ENCODE measurements around the gene RAB36.

RAB36 gene

DNA sequence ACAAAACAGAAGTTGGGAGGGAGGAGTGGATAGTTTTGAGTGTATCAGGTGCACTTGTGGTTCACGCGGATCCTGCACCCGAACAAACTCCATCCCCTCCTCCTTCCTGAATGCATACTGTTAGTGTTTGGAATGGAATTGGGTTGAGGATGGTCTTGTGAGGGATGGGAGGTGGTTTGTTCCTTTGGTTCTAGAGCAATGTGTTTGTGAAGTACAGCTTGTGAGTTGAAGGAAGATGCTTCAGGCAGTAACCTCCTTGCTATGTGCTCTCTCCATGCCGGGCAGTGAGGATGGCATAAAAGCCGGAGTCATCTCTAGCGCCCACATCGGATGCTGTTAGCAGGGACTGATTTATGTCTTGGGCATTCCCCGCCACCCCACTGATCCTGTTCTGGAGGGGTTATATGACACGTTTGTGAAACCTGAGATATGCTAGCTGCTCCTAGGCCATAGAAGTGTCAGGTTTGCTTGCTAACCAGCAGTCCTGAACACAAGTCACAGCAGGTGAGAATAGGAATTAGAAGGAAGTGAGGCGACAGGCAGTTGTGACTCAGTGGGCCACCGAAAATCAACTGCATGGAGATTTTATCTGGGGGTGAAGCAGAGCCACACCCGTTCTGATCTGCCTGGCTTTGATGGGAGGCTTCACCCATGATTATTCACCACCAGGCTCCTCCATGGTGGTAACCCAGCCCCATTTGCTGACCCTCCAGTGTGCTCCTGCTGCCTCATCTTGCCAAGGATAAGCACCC, 37.2 kb downstream of the RAB36 start:
- peak; percentile 49 to 51 for DNase-seq (ENCODE audit: low read depth in 2 of 2)

GRCh38 chr22:23183061-23183698, 37.9 kb downstream of the RAB36 start:
- no peak for DNase-seq (ENCODE audit: low read depth in 2 of 2)

- DNase-seq (ENCODE audit: low read depth in 2 of 2), result no peak
Observed at GRCh38 chr22:23184100-23184763, 39.0 kb downstream of the RAB36 start.

GRCh38 chr22:23184764-23185113, 39.5 kb downstream of the RAB36 start:
- no peak for DNase-seq (ENCODE audit: low read depth in 2 of 2)

DNA sequence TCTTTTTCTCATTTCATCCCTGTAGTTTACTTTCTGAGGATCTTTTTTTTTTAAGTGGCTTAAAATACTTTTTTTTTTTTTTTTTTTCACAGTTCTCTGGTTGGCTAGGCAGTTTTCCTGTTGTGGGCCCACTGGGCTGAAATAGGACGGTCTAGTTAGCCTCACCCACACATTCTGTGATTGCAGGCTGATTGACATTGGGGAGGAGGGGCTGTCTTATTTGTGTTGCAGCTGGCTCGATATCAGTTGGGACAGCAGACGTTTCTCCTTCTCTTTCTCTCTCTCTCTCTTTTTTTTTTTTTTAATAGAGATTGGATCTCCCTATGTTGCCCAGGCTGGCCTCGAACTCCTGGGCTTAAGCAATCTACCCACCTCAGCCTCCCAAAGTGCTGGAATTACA, 41.9 kb downstream of the RAB36 start:
- DNase-seq (ENCODE audit: low read depth in 2 of 2), result no peak

GRCh38 chr22:23187871-23188700, 42.8 kb downstream of the RAB36 start:
- DNase-seq (ENCODE audit: low read depth in 2 of 2), result no peak

GRCh38 chr22:23190526-23190925, 45.2 kb downstream of the RAB36 start:
- no peak for DNase-seq (ENCODE audit: low read depth in 2 of 2)

GRCh38 chr22:23192133-23192532, 46.9 kb downstream of the RAB36 start:
- DNase-seq (ENCODE audit: low read depth in 2 of 2), result no peak

DNA sequence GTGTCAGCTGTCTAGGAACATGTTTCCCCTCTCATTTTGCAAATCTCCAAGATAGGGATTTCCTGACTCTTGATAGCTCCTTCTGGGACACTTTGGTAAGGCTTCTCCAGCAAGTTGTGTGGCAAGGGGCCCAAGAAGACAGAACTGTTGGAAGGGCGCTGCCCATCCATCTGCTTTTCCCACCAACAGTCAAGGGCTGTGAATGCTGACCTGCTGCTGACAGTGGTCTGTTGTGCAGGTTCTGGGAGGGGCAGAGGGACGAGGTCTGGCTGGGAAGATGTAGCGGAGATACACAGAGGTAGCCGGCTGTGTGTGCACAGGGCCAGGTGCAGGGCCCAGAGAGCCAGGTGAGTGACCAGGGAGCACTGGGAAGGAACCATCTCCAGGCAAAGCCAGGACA, 47.3 kb downstream of the RAB36 start:
- DNase-seq (ENCODE audit: low read depth in 2 of 2), result no peak

DNA sequence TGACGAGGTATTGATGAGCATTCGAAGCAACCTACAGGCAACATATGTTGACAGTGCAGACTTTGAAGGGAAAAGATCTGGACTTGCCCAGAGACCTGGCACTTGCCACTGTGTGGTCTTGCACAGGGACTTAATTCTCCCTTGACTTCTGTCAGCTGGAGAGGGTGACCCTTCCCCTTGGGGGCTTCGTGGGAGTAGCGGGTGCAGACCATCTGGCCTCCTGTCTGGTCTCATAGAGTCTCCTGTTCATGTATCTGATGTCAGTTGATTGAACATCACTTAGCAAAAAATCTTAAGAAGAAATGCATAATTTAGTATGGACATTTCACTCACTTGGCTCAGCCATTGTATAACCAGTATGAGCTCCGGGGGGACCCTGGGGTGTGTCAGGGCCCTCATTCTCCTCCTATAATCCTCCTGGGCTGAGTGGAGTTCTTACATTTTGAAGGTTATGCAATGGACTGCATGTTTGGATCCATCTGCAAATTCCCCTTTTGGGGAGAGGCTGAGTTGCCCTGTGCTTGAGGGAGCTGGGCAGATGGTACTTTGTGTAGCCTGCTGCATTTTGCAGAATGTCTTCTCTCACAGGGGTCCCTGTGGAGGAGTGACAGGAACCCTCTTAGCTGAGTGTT, 48.0 kb downstream of the RAB36 start:
- no peak for DNase-seq (ENCODE audit: low read depth in 2 of 2)

DNA sequence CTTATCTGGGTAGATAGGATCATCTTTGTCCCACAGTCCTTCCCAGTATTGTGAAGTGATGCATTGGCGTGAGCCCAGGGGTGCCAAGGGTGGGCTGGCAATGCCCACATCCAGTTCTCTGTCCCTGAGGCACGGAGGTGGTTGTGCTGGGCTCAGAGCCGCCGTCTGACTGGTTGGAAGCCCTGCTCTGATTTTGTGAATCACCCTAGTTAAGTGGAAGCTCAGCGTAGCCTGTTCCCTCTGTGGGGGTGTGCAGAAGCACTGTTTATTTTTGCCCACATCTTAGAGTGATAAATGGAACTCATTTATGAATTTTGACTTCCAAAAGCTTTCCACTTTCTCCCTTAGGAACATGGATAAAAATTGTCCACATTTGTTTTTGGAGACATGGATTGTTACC, 48.6 kb downstream of the RAB36 start:
- no peak for DNase-seq (ENCODE audit: low read depth in 2 of 2)

GRCh38 chr22:23196165-23196564, 50.9 kb downstream of the RAB36 start:
- no peak for DNase-seq (ENCODE audit: low read depth in 2 of 2)

- DNase-seq (ENCODE audit: low read depth in 2 of 2), result no peak
Observed at GRCh38 chr22:23197836-23198235, 52.6 kb downstream of the RAB36 start.

DNA sequence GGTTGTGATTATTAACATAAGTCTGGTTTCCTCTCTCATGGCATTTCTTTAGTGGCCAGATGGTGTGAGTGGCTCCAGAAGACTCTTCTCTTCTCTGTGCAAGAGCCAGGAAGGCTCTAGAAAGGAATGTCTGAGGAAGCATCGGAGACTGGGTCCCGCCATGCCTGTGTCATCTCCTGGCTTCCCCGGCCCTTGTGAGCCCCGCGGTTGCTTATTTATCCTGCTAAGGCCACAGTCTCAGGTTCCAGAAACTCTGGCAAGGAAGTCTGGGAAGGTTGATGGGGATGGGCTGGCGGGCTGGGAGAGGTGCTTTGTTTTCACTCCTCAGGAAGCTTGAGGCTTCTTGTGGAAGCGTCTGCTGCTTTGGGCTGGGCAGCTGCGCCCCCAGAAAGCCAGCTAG, 53.9 kb downstream of the RAB36 start:
- DNase-seq (ENCODE audit: low read depth in 2 of 2), result no peak

GRCh38 chr22:23200898-23201297, 55.6 kb downstream of the RAB36 start:
- no peak for DNase-seq (ENCODE audit: low read depth in 2 of 2)

- DNase-seq (ENCODE audit: low read depth in 2 of 2), result no peak
Observed at GRCh38 chr22:23202812-23203451, 57.7 kb downstream of the RAB36 start.

DNA sequence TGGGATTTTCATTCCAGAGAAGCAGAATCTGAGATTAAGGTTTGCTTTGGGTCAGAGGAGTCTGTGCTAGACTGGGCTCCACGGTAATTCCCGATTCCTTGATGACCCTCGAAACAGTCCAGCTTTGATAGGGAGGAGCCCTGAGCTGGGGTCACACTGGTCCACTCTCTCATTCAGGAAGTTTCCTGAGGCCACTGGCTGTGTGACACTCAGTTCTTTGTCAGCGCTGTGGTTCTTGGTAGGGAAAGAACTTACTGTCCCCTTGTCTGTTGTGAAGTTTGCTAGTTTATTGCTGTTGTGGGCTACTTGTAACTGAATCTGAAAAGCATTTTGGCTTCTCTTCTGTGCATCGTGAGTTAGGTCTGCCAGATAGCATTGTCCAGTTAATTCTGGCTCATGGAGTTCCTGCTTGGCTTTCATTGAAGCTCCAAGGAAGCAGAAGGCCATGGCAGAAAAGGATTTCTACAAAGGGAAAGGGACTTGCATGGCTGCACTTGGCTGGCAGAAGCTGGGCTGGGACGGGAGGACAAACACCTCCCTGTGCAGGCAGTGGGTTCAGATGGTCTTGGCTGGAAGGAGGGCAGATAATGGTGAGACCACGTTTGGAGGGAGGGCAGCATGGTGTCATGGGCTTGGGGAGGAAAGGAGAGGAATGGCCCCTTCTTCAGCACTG, 58.3 kb downstream of the RAB36 start:
- no peak for DNase-seq (ENCODE audit: low read depth in 2 of 2)

DNA sequence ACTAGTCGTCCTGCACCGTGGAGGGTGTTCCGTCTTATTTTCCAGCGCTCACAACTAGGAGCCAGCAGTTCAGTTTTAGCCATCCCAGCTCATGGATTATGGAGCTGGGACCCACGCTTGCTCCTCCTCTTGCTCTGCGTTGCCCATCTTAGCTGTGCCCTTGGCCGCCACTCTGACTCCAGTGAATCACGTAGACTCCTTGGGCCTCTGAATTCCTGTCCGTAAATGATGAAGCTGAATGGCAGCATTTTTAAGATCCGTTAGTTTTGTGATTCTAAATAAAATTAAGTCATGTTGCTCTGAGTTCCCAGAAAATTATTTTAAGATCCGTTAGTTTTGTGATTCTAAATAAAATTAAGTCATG, 58.8 kb downstream of the RAB36 start:
- DNase-seq (ENCODE audit: low read depth in 2 of 2), result no peak

GRCh38 chr22:23204541-23205157, 59.4 kb downstream of the RAB36 start:
- no peak for DNase-seq (ENCODE audit: low read depth in 2 of 2)

- no peak for DNase-seq (ENCODE audit: low read depth in 2 of 2)
Observed at GRCh38 chr22:23205339-23206049, 60.2 kb downstream of the RAB36 start.
